Islet precursor cell (in vitro differentiated cells): Measurements from ENCODE around the gene CACNA1I.
A peak's percentile ranks its signal among the peaks of the same experiment; 100 is the strongest.
"Not testable (repeated sequence)": the region's sequence is repeated elsewhere in the genome, so short reads cannot be mapped to it uniquely, and the experiment has no call there.

Source experiments
- DNase-seq: peaks from one replicate; pipeline ENCODE4 v3.0.0-alpha.2; 2018

CACNA1I gene

GRCh38 chr22:39724390-39724789, 153.8 kb downstream of the CACNA1I start:
- peak; percentile 43 for DNase-seq

- DNase-seq, result peak; percentile 27
Measured at GRCh38 chr22:39724857-39725256, 154.3 kb downstream of the CACNA1I start.

GRCh38 chr22:39725351-39726035, 154.9 kb downstream of the CACNA1I start:
- peak; percentile 38 for DNase-seq

GRCh38 chr22:39727541-39727940, 157.0 kb downstream of the CACNA1I start:
- DNase-seq, result peak; percentile 52

GRCh38 chr22:39728236-39728860, 157.8 kb downstream of the CACNA1I start:
- DNase-seq, result peak; percentile 38

- DNase-seq, result peak; percentile 40
Measured at GRCh38 chr22:39729141-39729934, 158.8 kb downstream of the CACNA1I start.

GRCh38 chr22:39731481-39731880, 160.9 kb downstream of the CACNA1I start:
- DNase-seq, result peak; percentile 29

- DNase-seq, result peak; percentile 49
Measured at GRCh38 chr22:39731881-39732555, 161.5 kb downstream of the CACNA1I start.

GRCh38 chr22:39732625-39733024, 162.1 kb downstream of the CACNA1I start:
- no peak for DNase-seq

- DNase-seq, result peak; percentile 45
Measured at GRCh38 chr22:39733191-39733590, 162.6 kb downstream of the CACNA1I start.

GRCh38 chr22:39734046-39734445, 163.5 kb downstream of the CACNA1I start:
- not testable (repeated sequence) for DNase-seq

- no peak for DNase-seq
Measured at GRCh38 chr22:39734866-39735265, 164.3 kb downstream of the CACNA1I start.

GRCh38 chr22:39735776-39736175, 165.2 kb downstream of the CACNA1I start:
- no peak for DNase-seq

- no peak for DNase-seq
Measured at GRCh38 chr22:39738746-39739145, 168.2 kb downstream of the CACNA1I start.
